ENCODE data around the gene HMG20B. TPM values are rescaled to one million over a fixed set of nuclear protein-coding genes. Genes with fewer than 3 reads are reported as not detected.

The HMG20B gene
- polyA plus RNA-seq, 1 donor from 2014 or later, result 22.6 TPM

DNA sequence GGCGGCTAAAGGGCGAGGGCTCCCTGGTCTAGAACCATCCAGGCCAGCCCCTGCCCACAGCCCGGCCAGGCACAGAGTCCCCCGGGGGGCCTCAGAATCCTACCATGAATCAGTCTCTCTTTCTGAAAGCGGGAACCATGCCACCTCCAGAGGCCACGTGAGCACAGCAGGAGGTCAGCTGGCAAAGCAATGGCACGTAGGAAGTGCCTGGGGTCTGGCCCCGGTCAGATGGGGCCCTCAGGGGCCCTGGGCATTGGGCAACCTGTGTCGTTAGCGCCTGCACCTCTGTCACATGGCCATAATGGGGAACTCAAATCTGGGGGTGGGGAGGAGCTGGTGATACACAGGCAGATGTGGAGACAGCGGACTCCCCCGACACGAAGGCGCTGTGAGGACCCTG lies 24.1 kb upstream of the HMG20B start:
- Histone ChIP-seq H4K20me1 (ENCODE audit: insufficient read depth) (no peaks in the 10 kb centered on the region), H3K9ac (ENCODE audit: low read length) (no peak overlapping the region), H3K9me2 (ENCODE audit: insufficient read depth, low read length) (no peaks in the 10 kb centered on the region), H3K27me3 (ENCODE audit: insufficient read depth, low read depth, low read length) (no peaks in the 10 kb centered on the region), H3K36me3 (ENCODE audit: insufficient read depth, low read length) (no peaks in the 10 kb centered on the region), H3F3A (ENCODE audit: insufficient read depth, low read length, poor library complexity, severe bottlenecking) (no peaks in the 10 kb centered on the region), H3K9me3 (ENCODE audit: low read length) (no peaks in the 10 kb centered on the region), H3K27ac (ENCODE audit: low read length) (no peak overlapping the region), H3K79me2 (replicated peaks; ENCODE audit: insufficient read depth, low read length) (no peaks in the 10 kb centered on the region), H3K4me3 (ENCODE audit: low read length) (no peak overlapping the region), H2AFZ (ENCODE audit: low read depth, low read length) (no peak overlapping the region), H3K4me2 (ENCODE audit: low read length) (no peak overlapping the region)
- TF ChIP-seq SMC3 (conservative IDR thresholded peaks at IDR 0.05; ENCODE audit: poor library complexity) (no peak), POLR2AphosphoS5 (IDR thresholded peaks at IDR 0.05) (no peak), EZH2 (IDR thresholded peaks at IDR 0.05; ENCODE audit: borderline replicate concordance, insufficient read depth, low read length, poor library complexity, severe bottlenecking) (no peak), EP300 (conservative IDR thresholded peaks at IDR 0.05; ENCODE audit: poor library complexity, severe bottlenecking) (no peak), RAD21 (conservative IDR thresholded peaks at IDR 0.05) (no peak), TAF1 (IDR thresholded peaks at IDR 0.05; ENCODE audit: low read depth) (no peak), MXI1 (conservative IDR thresholded peaks at IDR 0.05; ENCODE audit: poor library complexity, severe bottlenecking) (no peak)
- TF ChIP-seq, protein P1, sequence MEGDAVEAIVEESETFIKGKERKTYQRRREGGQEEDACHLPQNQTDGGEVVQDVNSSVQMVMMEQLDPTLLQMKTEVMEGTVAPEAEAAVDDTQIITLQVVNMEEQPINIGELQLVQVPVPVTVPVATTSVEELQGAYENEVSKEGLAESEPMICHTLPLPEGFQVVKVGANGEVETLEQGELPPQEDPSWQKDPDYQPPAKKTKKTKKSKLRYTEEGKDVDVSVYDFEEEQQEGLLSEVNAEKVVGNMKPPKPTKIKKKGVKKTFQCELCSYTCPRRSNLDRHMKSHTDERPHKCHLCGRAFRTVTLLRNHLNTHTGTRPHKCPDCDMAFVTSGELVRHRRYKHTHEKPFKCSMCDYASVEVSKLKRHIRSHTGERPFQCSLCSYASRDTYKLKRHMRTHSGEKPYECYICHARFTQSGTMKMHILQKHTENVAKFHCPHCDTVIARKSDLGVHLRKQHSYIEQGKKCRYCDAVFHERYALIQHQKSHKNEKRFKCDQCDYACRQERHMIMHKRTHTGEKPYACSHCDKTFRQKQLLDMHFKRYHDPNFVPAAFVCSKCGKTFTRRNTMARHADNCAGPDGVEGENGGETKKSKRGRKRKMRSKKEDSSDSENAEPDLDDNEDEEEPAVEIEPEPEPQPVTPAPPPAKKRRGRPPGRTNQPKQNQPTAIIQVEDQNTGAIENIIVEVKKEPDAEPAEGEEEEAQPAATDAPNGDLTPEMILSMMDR (IDR thresholded peaks at IDR 0.05; ENCODE audit: poor library complexity, severe bottlenecking), result no peak
- TF ChIP-seq, protein P2, sequence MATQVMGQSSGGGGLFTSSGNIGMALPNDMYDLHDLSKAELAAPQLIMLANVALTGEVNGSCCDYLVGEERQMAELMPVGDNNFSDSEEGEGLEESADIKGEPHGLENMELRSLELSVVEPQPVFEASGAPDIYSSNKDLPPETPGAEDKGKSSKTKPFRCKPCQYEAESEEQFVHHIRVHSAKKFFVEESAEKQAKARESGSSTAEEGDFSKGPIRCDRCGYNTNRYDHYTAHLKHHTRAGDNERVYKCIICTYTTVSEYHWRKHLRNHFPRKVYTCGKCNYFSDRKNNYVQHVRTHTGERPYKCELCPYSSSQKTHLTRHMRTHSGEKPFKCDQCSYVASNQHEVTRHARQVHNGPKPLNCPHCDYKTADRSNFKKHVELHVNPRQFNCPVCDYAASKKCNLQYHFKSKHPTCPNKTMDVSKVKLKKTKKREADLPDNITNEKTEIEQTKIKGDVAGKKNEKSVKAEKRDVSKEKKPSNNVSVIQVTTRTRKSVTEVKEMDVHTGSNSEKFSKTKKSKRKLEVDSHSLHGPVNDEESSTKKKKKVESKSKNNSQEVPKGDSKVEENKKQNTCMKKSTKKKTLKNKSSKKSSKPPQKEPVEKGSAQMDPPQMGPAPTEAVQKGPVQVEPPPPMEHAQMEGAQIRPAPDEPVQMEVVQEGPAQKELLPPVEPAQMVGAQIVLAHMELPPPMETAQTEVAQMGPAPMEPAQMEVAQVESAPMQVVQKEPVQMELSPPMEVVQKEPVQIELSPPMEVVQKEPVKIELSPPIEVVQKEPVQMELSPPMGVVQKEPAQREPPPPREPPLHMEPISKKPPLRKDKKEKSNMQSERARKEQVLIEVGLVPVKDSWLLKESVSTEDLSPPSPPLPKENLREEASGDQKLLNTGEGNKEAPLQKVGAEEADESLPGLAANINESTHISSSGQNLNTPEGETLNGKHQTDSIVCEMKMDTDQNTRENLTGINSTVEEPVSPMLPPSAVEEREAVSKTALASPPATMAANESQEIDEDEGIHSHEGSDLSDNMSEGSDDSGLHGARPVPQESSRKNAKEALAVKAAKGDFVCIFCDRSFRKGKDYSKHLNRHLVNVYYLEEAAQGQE (IDR thresholded peaks at IDR 0.05; ENCODE audit: borderline replicate concordance), result no peak

DNA sequence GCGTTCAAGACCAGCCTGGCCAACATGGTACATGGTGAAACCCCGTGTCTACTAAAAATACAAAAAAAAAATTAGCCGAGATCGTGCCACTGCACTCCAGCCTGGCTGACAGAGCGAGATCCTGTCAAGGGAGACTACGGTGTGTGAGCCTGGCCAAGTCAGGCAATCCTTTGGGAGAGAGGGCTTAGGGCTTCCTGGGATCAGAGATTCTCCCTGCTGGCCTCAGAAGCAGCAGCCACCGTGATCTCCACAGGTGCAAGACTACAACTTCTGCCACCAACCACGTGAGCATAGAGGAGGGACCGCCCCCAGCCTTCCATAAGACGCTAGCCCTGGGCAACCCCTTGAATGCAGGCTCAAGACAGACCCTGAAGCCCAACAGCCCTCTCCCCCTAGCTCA lies 22.9 kb upstream of the HMG20B start:
- Histone ChIP-seq H3K4me3 (ENCODE audit: low read length) (no peak overlapping the region), H3F3A (ENCODE audit: insufficient read depth, low read length, poor library complexity, severe bottlenecking) (no peaks in the 10 kb centered on the region), H3K9me2 (ENCODE audit: insufficient read depth, low read length) (no peaks in the 10 kb centered on the region), H3K9me3 (ENCODE audit: low read length) (no peaks in the 10 kb centered on the region), H4K20me1 (ENCODE audit: insufficient read depth) (no peaks in the 10 kb centered on the region), H2AFZ (ENCODE audit: low read depth, low read length) (no peak overlapping the region), H3K9ac (ENCODE audit: low read length) (no peak overlapping the region), H3K27me3 (ENCODE audit: insufficient read depth, low read depth, low read length) (no peaks in the 10 kb centered on the region), H3K27ac (ENCODE audit: low read length) (no peak overlapping the region), H3K4me2 (ENCODE audit: low read length) (no peak overlapping the region), H3K79me2 (replicated peaks; ENCODE audit: insufficient read depth, low read length) (no peaks in the 10 kb centered on the region), H3K36me3 (ENCODE audit: insufficient read depth, low read length) (no peaks in the 10 kb centered on the region)
- TF ChIP-seq, protein P1 (IDR thresholded peaks at IDR 0.05; ENCODE audit: poor library complexity, severe bottlenecking), result no peak
- no peak for TF ChIP-seq SMC3 (conservative IDR thresholded peaks at IDR 0.05; ENCODE audit: poor library complexity)
- TF ChIP-seq, protein P2 (IDR thresholded peaks at IDR 0.05; ENCODE audit: borderline replicate concordance), result no peak
- no peak for TF ChIP-seq MXI1 (conservative IDR thresholded peaks at IDR 0.05; ENCODE audit: poor library complexity, severe bottlenecking)
- TF ChIP-seq TAF1 (IDR thresholded peaks at IDR 0.05; ENCODE audit: low read depth), result no peak
- TF ChIP-seq RAD21 (conservative IDR thresholded peaks at IDR 0.05), result no peak
- no peak for TF ChIP-seq EZH2 (IDR thresholded peaks at IDR 0.05; ENCODE audit: borderline replicate concordance, insufficient read depth, low read length, poor library complexity, severe bottlenecking)
